Cardiac muscle cell (in vitro differentiated cells and primary cell): ENCODE data around the gene HNRNPL. TPM values are rescaled to one million over a fixed set of nuclear protein-coding genes. Genes with fewer than 3 reads are reported as not detected.
"Not testable (repeated sequence)": the region's sequence is repeated elsewhere in the genome, so short reads cannot be mapped to it uniquely, and the experiment has no call there.

Source experiments
- DNase-seq, 2 donors: peaks; one replicate each; pipeline versions ENCODE4 v3.0.0 to v3.0.0-alpha.2; 2010 to 2017; ENCODE audit warnings: low read depth in 1 of 2, low spot score in 1 of 2
- H3K27ac ChIP-seq: fragments of 200-600 bp; sonication (generic); 2 replicates; pipeline ENCODE4 v1.5.1; 2016
- H3K27me3 ChIP-seq: fragments of 200-600 bp; sonication (generic); 2 replicates; pipeline ENCODE4 v1.6.0; 2016; ENCODE audit warnings: control low read depth
- H3K36me3 ChIP-seq: fragments of 200-600 bp; sonication (generic); 2 replicates; pipeline ENCODE4 v1.5.1; 2016; ENCODE audit warnings: control low read depth
- H3K4me1 ChIP-seq: fragments of 200-600 bp; sonication (generic); 2 replicates; pipeline ENCODE4 v1.8.1; 2017; ENCODE audit warnings: low read depth, mild to moderate bottlenecking, mixed run types
- H3K4me3 ChIP-seq: fragments of 200-600 bp; sonication (generic); 2 replicates; pipeline ENCODE4 v1.5.1; 2016; ENCODE audit warnings: mild to moderate bottlenecking
- H3K9me3 ChIP-seq: fragments of 200-600 bp; sonication (generic); 2 replicates; pipeline ENCODE4 v1.5.1; 2017; ENCODE audit warnings: low read depth, mild to moderate bottlenecking, control low read depth
- polyA plus RNA-seq: library from polyadenylated mRNA; unstranded; fragments of >200 nt; fragmentation: Nextera tagmentation; extraction: Ambion mirVana; gene quantifications from 2 replicates; pipeline ENCODE4 v1.2.1, GENCODE V29; 2016
- total RNA-seq: library from RNA; depleted of rRNA; stranded (reverse); fragments of >200 nt; gene quantifications from 2 replicates; pipeline ENCODE4 v1.2.3, GENCODE V29; 2016
- TF ChIP-seq, protein P1 (sequence below): IDR thresholded peaks from 2 replicates; pipeline ENCODE4 v1.5.1; 2012; ENCODE audit warnings: low read depth, mild to moderate bottlenecking, low read length

Gene HNRNPL
- total and polyA plus RNA-seq, 2 experiments from 2014 or later = 240 to 326 TPM

DNA sequence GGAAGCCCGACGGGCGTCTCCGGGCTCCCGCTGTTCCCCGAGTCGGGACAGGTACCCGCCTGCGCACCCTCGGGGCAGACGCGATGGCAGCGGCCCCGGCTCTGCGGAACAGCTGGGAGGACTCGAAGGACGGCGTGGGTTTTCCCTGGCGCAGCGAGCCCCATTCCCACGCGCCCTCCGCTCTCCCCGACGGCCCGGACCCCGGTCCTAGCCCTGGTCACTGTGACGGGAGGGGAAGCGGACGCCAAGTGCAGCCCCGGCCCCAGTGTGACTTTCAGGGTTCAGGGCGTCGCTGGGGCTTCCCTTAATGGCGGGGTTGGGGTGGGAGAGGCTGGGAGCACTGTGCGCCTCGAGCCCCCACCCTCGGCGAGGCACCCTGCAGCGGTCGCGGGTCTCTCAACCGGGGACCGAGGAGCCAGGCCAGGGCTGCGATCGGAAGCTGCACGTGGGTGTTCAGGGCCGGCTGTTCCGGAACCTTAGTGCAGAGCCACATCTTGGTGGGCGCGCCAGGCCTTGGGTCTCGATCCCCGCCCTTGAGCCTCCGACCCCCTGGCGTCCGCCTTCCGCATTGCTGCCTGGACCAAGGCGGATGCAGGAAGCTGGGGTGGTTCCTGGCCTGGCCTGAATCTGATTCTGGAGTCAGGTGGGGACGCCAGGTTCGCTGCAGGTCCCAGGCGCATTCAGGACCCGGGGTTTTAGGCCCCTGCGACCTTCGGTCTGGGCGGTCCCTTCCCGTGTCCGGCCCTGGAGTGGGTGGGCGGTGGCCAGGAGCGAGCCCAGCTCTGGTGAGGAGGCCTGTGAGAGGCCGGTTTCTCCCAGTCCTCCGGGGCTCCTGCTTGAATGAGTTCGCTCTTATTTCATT lies 57.3 kb downstream of the HNRNPL start:
- Histone ChIP-seq H3K27me3 (no peaks in the 10 kb centered on the region), H3K27ac (no peak overlapping the region), H3K4me1 (no peaks in the 10 kb centered on the region), H3K9me3 (no peaks in the 10 kb centered on the region), H3K36me3 (no peaks in the 10 kb centered on the region), H3K4me3 (no peak overlapping the region)
- DNase-seq = peak in 1 of 2 donors; percentile 64
- TF ChIP-seq, protein P1, sequence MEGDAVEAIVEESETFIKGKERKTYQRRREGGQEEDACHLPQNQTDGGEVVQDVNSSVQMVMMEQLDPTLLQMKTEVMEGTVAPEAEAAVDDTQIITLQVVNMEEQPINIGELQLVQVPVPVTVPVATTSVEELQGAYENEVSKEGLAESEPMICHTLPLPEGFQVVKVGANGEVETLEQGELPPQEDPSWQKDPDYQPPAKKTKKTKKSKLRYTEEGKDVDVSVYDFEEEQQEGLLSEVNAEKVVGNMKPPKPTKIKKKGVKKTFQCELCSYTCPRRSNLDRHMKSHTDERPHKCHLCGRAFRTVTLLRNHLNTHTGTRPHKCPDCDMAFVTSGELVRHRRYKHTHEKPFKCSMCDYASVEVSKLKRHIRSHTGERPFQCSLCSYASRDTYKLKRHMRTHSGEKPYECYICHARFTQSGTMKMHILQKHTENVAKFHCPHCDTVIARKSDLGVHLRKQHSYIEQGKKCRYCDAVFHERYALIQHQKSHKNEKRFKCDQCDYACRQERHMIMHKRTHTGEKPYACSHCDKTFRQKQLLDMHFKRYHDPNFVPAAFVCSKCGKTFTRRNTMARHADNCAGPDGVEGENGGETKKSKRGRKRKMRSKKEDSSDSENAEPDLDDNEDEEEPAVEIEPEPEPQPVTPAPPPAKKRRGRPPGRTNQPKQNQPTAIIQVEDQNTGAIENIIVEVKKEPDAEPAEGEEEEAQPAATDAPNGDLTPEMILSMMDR = peak; percentile 47

DNA sequence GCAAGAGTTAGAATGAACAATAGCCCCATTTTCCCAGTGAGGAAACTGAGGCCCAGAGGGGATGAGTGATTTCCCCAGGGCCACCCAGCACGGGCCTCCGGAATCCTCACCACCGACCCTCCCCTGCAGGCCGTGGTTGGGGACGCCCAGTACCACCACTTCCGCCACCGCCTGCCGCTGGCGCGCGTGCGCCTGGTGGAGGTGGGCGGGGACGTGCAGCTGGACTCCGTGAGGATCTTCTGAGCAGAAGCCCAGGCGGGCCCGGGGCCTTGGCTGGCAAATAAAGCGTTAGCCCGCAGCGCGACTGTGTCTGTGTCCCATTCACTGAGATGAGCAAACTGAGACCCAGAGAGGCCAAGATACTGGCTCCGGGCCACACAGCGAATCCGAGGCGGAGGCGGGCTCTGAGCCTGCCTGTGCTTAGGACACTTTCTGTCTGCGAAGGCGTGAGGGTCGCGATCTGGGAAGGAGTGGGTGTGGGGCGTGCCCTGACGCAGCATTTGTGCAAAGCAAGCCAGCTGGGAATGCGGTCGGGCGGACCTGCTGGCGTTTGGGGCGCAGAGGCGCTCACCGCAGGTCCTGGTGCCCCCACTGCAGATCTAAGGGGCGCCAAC lies 58.2 kb downstream of the HNRNPL start:
- not testable (repeated sequence) for H3K4me3 ChIP-seq, H3K27ac ChIP-seq, H3K9me3 ChIP-seq, H3K36me3 ChIP-seq, H3K4me1 ChIP-seq, DNase-seq, H3K27me3 ChIP-seq

GRCh38 chr19:38790507-38791403 lies 59.0 kb downstream of the HNRNPL start:
- not testable (repeated sequence) for H3K27me3 ChIP-seq, H3K36me3 ChIP-seq, H3K9me3 ChIP-seq, H3K4me3 ChIP-seq, H3K27ac ChIP-seq, DNase-seq, H3K4me1 ChIP-seq

DNA sequence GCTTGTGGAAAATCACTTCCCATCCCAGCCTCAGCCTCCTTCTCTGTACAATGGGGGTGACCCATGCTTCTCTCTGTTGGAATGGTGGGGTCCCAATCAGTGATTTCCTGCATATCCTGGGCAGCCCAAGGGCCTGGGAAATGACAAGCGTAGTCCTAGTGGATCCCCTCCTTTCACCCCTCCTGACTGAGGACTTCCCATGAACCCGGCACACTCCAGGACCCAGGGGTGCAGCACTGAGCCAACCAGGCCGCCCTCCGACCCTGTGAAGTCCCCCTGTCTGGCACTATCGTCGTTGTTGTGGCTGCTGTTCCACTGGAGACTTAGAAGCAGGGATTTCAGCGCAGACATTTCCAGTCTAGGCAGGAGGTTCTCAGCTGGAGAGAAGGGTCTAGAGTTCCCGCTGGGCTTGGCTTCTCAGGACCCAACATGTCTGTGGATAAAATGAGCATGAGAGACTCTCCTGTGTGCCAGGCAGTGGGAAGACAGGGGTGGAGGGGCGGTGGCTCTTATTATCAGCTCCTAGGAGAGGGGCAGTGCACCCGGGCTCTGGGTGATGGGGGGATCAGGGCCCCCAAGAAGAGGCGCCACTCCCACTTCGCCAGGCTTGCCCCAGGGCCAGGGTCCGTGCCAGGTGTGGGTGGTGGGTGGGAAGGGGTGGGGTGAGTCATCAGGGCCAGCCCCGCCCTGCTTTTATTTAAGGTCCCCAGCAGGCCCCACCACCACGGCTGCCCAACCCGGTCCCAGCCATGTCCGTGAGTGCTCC lies 61.1 kb downstream of the HNRNPL start, which contains the start of gene LGALS7B:
LGALS7B (plus strand) TSS at position 723 of the 766 bp plus-strand sequence; CDS start at position 750, 27 bp downstream.
- no peak within 1 kb of the TSS for H3K27ac ChIP-seq
- no peaks in the 10 kb centered on the region for H3K36me3 ChIP-seq
- H3K9me3 ChIP-seq = no peaks in the 10 kb centered on the region
- H3K27me3 ChIP-seq = no peaks in the 10 kb centered on the region
- no peak for DNase-seq
- H3K4me3 ChIP-seq = no peak within 1 kb of the TSS
- TF ChIP-seq, protein P1 = no peak
- no peaks in the 10 kb centered on the region for H3K4me1 ChIP-seq

DNA sequence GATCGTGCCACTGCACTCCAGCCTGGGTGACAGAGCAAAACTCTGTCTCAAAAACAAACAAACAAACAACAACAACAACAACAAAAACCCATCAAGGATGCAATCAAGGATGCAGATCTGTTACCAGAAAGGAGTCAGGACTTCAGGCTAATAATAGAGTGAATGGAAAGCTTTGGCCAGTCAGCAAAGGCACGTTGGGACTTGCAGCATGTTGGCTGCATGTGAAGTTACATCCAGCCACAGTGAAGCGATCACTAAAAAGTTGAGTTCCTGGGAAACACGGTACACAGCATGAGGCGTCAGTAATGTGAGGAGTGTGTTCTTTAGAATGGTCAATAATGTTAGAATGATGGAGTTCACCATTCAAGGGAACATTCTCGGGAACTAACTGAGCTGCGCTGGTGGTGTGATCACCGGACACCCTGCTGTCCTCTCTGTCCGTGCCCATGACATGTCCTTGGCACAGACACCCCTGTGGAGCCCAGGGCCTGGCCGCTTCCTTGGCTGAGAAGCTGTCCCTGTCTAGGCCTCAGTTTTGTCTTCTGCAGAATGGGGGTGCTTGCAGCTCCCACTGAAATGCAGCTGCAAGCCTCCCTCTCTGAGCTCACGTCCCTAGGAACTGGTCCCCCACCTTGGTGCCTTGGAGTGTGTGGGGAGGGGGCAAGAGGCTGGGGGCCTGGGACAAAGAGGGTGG lies 63.1 kb downstream of the HNRNPL start:
- Histone ChIP-seq H3K4me3 (no peak overlapping the region), H3K9me3 (no peaks in the 10 kb centered on the region), H3K27me3 (no peaks in the 10 kb centered on the region), H3K36me3 (no peaks in the 10 kb centered on the region), H3K27ac (no peak overlapping the region), H3K4me1 (no peaks in the 10 kb centered on the region)
- TF ChIP-seq, protein P1 = no peak
- no peak for DNase-seq

Other genes with a start within 250 kb of the HNRNPL start
- gene MAP4K1, start 232.0 kb downstream of the HNRNPL start, total RNA-seq = 2.4 and 3.9 TPM in 2 replicates
- 4.6 and 7.7 TPM in 2 replicates for gene MAP4K1, start 232.0 kb downstream of the HNRNPL start, polyA plus RNA-seq
- 504 and 711 TPM in 2 replicates for gene EIF3K, start 230.8 kb downstream of the HNRNPL start, total RNA-seq
- 258 and 455 TPM in 2 replicates for gene EIF3K, start 230.8 kb downstream of the HNRNPL start, polyA plus RNA-seq
- gene ACTN4, start 202.3 kb downstream of the HNRNPL start, total RNA-seq = 391 and 465 TPM in 2 replicates
- gene ACTN4, start 202.3 kb downstream of the HNRNPL start, polyA plus RNA-seq = 70.2 and 77.4 TPM in 2 replicates
- gene CAPN12, start 105.5 kb downstream of the HNRNPL start, total RNA-seq = 1.6 and 10.9 TPM in 2 replicates
- gene CAPN12, start 105.5 kb downstream of the HNRNPL start, polyA plus RNA-seq = 1.3 and 3.4 TPM in 2 replicates
- gene LGALS7, start 76.5 kb downstream of the HNRNPL start, total RNA-seq = not detected in 2 replicates
- gene LGALS7, start 76.5 kb downstream of the HNRNPL start, polyA plus RNA-seq = not detected in 2 replicates
- gene LGALS7B, start 60.8 kb downstream of the HNRNPL start, total RNA-seq = not detected in 2 replicates
- not detected in 2 replicates for gene LGALS7B, start 60.8 kb downstream of the HNRNPL start, polyA plus RNA-seq
- 0.46 and 1.0 TPM in 2 replicates for gene LGALS4, start 37.0 kb downstream of the HNRNPL start, total RNA-seq
- gene LGALS4, start 37.0 kb downstream of the HNRNPL start, polyA plus RNA-seq = 0.50 and 2.0 TPM in 2 replicates
- gene ECH1, start 18.2 kb downstream of the HNRNPL start, total RNA-seq = 171 and 180 TPM in 2 replicates
- gene ECH1, start 18.2 kb downstream of the HNRNPL start, polyA plus RNA-seq = 360 and 430 TPM in 2 replicates
- 8.4 and 8.9 TPM in 2 replicates for gene RINL, start 28.3 kb upstream of the HNRNPL start, total RNA-seq
- 3.9 and 10.6 TPM in 2 replicates for gene RINL, start 28.3 kb upstream of the HNRNPL start, polyA plus RNA-seq
- 33.4 and 42.2 TPM in 2 replicates for gene SIRT2, start 49.6 kb upstream of the HNRNPL start, total RNA-seq
- 33.5 and 40.7 TPM in 2 replicates for gene SIRT2, start 49.6 kb upstream of the HNRNPL start, polyA plus RNA-seq
- gene NFKBIB, start 50.0 kb upstream of the HNRNPL start, total RNA-seq = 14.7 and 26.9 TPM in 2 replicates
- gene NFKBIB, start 50.0 kb upstream of the HNRNPL start, polyA plus RNA-seq = 19.6 and 21.5 TPM in 2 replicates
- 1.4 and 2.6 TPM in 2 replicates for gene CCER2, start 62.2 kb upstream of the HNRNPL start, total RNA-seq
- gene CCER2, start 62.2 kb upstream of the HNRNPL start, polyA plus RNA-seq = 3.0 and 3.1 TPM in 2 replicates
- gene SARS2, start 80.8 kb upstream of the HNRNPL start, total RNA-seq = 37.2 and 43.0 TPM in 2 replicates
- gene SARS2, start 80.8 kb upstream of the HNRNPL start, polyA plus RNA-seq = 52.3 and 78.9 TPM in 2 replicates
- 48.0 and 52.0 TPM in 2 replicates for gene MRPS12, start 81.0 kb upstream of the HNRNPL start, total RNA-seq
- 72.2 and 84.7 TPM in 2 replicates for gene MRPS12, start 81.0 kb upstream of the HNRNPL start, polyA plus RNA-seq
- gene FBXO17, start 125.8 kb upstream of the HNRNPL start, total RNA-seq = 30.9 and 65.3 TPM in 2 replicates
- 39.3 and 65.3 TPM in 2 replicates for gene FBXO17, start 125.8 kb upstream of the HNRNPL start, polyA plus RNA-seq
- 17.8 and 21.0 TPM in 2 replicates for gene FBXO27, start 182.6 kb upstream of the HNRNPL start, total RNA-seq
- gene FBXO27, start 182.6 kb upstream of the HNRNPL start, polyA plus RNA-seq = 9.1 and 13.4 TPM in 2 replicates
- gene ACP7, start 234.4 kb upstream of the HNRNPL start, total RNA-seq = not detected in 2 replicates
- not detected in 2 replicates for gene ACP7, start 234.4 kb upstream of the HNRNPL start, polyA plus RNA-seq